ENCODE data around the gene CRKL.

The CRKL gene

DNA sequence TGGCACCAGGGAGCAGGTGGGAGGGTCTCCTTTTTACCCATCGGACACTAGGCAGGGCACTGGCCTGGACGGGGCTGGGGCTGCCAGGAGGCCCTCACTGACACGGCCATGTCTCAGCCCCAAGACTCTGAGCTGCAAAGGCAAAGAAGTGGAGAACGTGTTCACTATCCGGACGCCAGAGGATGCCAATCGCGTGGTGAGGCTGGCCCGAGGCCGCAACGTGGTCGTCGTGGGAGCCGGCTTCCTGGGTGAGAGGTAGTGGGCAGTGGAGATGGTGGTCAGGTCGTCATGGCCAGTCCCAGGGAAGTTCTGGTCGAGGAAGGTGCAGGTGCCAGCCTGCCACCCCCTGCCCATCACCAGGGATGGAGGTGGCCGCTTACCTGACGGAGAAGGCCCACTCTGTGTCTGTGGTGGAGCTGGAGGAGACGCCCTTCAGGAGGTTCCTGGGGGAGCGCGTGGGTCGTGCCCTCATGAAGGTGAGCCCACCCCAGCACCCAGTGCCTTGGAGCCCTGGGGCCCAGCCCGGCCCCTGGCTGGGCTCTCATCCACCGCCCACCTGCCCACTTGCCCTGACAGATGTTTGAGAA, 59.2 kb downstream of the CRKL start:
- H3K4me3 ChIP-seq (replicated peaks; ENCODE audit: low read depth, low read length) = no peak overlapping the region
- DNase-seq (ENCODE audit: extremely low read depth, low read depth) = no peak
- TF ChIP-seq, protein P1, sequence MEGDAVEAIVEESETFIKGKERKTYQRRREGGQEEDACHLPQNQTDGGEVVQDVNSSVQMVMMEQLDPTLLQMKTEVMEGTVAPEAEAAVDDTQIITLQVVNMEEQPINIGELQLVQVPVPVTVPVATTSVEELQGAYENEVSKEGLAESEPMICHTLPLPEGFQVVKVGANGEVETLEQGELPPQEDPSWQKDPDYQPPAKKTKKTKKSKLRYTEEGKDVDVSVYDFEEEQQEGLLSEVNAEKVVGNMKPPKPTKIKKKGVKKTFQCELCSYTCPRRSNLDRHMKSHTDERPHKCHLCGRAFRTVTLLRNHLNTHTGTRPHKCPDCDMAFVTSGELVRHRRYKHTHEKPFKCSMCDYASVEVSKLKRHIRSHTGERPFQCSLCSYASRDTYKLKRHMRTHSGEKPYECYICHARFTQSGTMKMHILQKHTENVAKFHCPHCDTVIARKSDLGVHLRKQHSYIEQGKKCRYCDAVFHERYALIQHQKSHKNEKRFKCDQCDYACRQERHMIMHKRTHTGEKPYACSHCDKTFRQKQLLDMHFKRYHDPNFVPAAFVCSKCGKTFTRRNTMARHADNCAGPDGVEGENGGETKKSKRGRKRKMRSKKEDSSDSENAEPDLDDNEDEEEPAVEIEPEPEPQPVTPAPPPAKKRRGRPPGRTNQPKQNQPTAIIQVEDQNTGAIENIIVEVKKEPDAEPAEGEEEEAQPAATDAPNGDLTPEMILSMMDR (IDR thresholded peaks at IDR 0.05; ENCODE audit: low read depth, low read length, missing control alignments) = no peak

DNA sequence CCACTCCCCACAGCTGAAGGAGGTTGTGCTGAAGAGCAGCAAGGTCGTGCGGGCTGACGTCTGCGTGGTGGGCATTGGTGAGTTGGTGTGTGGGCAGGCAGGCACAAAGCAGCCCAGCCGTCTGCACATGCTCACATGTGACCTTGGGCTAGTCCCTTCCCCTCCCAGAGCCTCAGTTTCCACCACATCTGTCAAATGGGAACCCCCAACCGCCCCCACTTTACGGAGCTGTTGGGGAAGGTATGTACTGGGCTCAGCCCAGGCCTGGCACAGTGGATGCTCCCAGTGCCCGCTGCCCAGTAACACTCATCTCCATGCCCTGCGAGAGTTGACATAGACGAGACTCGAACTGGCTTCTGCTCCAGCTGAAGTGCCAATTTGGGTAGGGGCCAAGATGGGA, 59.8 kb downstream of the CRKL start:
- TF ChIP-seq, protein P1 (IDR thresholded peaks at IDR 0.05; ENCODE audit: low read depth, low read length, missing control alignments) = no peak
- no peak for DNase-seq (ENCODE audit: extremely low read depth, low read depth)
- H3K4me3 ChIP-seq (replicated peaks; ENCODE audit: low read depth, low read length) = no peak overlapping the region

DNA sequence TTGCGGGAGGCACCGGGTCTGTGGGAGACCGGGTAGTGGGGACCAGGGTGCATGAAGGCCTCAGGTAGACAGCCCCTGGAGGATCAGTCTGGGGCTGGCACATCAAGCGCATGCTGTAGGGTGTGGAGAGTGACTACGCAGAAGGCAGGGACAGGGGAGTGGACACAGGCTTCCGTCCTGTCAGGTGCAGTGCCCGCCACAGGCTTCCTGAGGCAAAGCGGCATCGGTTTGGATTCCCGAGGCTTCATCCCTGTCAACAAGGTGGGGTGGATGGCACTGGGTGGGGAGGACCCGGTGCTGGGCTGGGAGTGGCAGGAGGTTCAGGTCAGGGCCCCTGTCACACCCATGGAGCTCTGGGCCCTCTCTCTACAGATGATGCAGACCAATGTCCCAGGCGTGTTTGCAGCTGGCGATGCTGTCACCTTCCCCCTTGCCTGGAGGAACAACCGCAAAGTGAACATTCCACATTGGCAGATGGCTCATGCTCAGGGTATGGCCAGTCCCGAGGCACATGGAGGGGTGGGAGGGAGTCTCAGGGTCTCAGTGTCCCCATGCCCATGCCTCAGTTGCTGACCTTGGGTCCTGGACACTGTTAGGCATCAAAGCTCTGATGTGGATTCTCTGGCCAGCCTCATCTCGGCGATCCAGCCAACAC, 60.4 kb downstream of the CRKL start:
- no peak overlapping the region for H3K4me3 ChIP-seq (replicated peaks; ENCODE audit: low read depth, low read length)
- no peak for DNase-seq (ENCODE audit: extremely low read depth, low read depth)
- TF ChIP-seq, protein P1 (IDR thresholded peaks at IDR 0.05; ENCODE audit: low read depth, low read length, missing control alignments) = no peak

DNA sequence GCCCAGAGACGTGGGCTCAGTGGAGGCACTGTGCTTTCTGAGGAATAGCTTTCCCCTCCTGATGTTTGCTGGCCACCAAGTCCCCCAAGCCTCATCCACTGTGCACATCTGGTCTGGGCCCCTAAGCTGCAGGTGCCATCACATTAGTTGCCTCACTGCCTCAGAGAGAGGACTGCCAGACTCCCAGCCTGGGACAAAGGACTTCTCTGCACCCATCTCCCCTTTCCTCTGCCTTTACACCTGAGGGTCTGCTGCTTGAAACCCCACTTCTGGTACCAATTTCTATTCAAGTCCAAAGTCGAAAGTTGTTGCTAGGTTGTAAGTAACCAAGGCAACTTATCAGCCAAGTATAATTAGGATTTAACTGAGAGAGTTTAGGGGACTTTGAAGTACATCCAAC, 61.2 kb downstream of the CRKL start:
- DNase-seq (ENCODE audit: extremely low read depth, low read depth) = no peak
- H3K4me3 ChIP-seq (replicated peaks; ENCODE audit: low read depth, low read length) = no peak overlapping the region
- TF ChIP-seq, protein P1 (IDR thresholded peaks at IDR 0.05; ENCODE audit: low read depth, low read length, missing control alignments) = no peak

DNA sequence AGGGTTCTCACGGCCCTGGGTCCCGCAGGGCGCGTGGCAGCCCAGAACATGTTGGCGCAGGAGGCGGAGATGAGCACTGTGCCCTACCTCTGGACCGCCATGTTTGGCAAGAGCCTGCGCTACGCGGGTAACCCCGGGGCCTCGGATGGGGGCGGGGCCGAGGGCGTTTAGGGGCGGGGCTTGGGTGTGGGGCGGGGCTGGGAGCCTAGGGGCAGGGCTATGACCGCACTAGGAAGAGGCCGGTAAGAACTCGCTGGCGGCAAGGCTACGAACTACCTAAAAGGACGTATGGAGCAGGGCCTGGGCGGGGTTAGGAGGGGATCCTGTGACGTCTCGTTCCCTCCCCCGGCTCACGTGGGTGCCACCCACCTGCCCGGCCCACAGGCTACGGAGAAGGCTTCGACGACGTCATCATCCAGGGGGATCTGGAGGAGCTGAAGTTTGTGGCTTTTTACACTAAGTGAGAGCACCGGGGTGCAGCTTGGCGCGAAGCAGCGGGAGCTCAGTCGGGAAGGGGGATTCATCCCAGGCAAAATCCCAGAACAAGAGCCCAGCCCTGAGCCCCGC, 62.1 kb downstream of the CRKL start:
- TF ChIP-seq, protein P1 (IDR thresholded peaks at IDR 0.05; ENCODE audit: low read depth, low read length, missing control alignments) = no peak
- no peak overlapping the region for H3K4me3 ChIP-seq (replicated peaks; ENCODE audit: low read depth, low read length)
- no peak for DNase-seq (ENCODE audit: extremely low read depth, low read depth)

DNA sequence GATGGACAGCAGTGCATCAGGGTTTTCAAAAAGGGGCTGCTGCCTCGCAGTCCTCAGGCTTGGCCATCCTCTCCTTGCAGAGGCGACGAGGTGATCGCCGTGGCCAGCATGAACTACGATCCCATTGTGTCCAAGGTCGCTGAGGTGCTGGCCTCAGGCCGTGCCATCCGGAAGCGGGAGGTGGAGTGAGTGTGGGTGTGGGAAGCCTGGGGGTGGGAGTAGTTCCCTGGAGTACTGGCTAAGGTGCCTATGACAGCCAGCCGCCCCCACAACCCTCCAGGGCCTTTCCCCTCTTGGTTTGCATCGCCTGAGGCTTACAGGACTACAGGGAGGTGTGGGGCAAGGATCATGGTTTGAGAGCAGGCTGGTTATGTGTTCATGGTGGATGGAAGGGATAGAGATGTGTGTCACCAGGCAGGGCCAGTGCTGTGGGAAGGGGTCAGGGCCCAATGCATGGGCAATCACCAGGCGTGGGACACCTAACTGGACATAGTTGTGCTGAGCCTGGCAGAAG, 62.8 kb downstream of the CRKL start:
- TF ChIP-seq, protein P1 (IDR thresholded peaks at IDR 0.05; ENCODE audit: low read depth, low read length, missing control alignments) = no peak
- H3K4me3 ChIP-seq (replicated peaks; ENCODE audit: low read depth, low read length) = no peak overlapping the region
- no peak for DNase-seq (ENCODE audit: extremely low read depth, low read depth)
